ENCODE results near the gene HRH1.

DNA sequence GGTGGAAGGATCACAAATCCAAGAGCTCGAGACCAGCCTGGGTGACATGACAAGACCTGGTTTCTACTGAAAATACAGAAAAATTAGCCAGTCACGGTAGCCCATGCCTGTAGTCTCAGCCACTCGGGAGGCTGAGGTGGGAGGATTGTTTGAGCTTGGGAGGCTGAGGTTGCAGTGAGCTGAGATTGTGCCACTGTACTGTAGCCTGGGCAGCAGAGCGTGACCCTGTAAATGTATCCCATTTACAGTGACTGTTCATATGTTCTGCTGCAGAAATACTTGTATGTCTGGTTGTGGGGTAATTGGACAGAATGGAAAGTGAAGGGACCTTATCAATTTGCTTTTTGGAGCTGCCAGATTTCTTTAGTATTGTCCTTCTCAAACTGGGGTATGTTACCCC lies 142.8 kb downstream of the HRH1 start:
- TF ChIP-seq, protein P1, sequence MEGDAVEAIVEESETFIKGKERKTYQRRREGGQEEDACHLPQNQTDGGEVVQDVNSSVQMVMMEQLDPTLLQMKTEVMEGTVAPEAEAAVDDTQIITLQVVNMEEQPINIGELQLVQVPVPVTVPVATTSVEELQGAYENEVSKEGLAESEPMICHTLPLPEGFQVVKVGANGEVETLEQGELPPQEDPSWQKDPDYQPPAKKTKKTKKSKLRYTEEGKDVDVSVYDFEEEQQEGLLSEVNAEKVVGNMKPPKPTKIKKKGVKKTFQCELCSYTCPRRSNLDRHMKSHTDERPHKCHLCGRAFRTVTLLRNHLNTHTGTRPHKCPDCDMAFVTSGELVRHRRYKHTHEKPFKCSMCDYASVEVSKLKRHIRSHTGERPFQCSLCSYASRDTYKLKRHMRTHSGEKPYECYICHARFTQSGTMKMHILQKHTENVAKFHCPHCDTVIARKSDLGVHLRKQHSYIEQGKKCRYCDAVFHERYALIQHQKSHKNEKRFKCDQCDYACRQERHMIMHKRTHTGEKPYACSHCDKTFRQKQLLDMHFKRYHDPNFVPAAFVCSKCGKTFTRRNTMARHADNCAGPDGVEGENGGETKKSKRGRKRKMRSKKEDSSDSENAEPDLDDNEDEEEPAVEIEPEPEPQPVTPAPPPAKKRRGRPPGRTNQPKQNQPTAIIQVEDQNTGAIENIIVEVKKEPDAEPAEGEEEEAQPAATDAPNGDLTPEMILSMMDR (IDR thresholded peaks at IDR 0.05), result no peak
- no peak for TF ChIP-seq POLR2A (IDR thresholded peaks at IDR 0.05; ENCODE audit: low read depth)

Data from esophagus muscularis mucosa (tissue), 3 donors.